ENCODE data around the gene TNIP2.

DNA sequence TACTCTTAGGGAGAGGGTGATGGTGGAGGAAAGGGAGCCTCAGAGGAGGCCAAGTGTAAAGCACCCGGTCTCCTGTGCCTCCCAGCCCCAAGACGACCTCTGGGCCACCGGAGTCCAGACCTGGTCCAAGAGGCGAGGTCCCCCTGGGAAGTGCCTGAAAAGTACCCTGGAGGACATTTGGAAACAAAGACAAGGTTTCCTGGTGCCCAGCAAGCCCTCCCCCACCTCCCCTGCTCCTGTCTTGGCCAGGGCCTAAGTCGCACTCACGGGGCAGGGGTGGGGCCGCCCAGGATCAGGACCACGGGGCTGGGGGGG, 36.2 kb upstream of the TNIP2 start:
- TF ChIP-seq RAD21 (IDR thresholded peaks at IDR 0.05; ENCODE audit: low read depth) (no peak), POLR2AphosphoS5 (IDR thresholded peaks at IDR 0.05; ENCODE audit: low read depth, low read length) (no peak), CTCF (IDR thresholded peaks at IDR 0.05 in 2 of 3, conservative IDR thresholded peaks at IDR 0.05 in 1 of 3; ENCODE audit: borderline replicate concordance in 1 of 3, insufficient read depth in 1 of 3, low read depth in 2 of 3, low read length in 2 of 3) (no peak), REST (IDR thresholded peaks at IDR 0.05; ENCODE audit: low read depth) (no peak), YY1 (IDR thresholded peaks at IDR 0.05; ENCODE audit: extremely low read depth, insufficient replicate concordance, low read depth, low read length) (no peak)

All from HCT116 (cell line).